ENCODE results near the gene PHOX2A.
"Not testable (repeated sequence)": the region's sequence is repeated elsewhere in the genome, so short reads cannot be mapped to it uniquely, and the experiment has no call there.

PHOX2A gene

DNA sequence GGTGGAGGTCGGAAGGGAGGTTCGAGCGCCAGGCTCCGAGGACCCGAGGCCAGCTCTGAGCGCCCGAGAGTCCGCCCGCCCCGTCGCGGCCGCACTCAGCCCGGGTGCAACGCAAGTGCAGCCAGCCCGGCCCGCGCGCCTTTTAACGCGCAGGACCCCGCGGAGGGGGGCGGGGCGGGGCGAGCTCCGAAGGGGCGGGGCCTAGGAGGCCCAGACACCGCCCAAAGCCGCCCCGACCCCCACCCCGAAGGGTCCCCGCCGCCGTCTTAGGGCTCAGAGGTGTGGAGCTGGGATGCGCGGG is at the start of gene PHOX2A:
Gene PHOX2A (minus strand): TSS at position 117 of the 301 bp plus-strand sequence. CDS start 172 bp downstream, outside the sequence.
- H3K4me3 ChIP-seq (ENCODE audit: low read length) = no peak within 1 kb of the TSS

DNA sequence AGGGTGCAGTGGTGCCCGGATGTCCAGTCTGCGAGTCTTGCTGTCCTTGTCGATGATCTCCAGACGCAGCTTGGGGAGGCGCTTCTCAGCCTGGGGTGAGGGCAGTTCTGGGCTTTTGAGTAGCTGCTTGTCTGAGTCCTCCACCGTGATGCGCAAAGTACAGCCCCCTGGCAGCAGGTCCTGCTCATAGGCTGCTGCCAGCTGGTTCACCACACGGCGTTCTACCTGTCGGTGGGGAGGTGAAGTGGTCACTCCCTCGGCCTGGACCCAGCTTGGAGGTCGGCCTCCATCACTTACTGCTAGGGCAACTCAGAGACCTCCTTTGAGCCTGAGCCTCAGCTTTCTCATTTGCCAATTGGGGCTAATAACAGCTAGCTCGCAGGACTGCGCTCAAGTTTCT is 49.4 kb upstream of the PHOX2A start:
- TF ChIP-seq ZNF274 (IDR thresholded peaks at IDR 0.05; ENCODE audit: low read depth, low read length) = no peak

More for the DNA sequence above, at the start of gene PHOX2A:
- no peak for TF ChIP-seq ZNF274 (IDR thresholded peaks at IDR 0.05; ENCODE audit: low read depth, low read length)

DNA sequence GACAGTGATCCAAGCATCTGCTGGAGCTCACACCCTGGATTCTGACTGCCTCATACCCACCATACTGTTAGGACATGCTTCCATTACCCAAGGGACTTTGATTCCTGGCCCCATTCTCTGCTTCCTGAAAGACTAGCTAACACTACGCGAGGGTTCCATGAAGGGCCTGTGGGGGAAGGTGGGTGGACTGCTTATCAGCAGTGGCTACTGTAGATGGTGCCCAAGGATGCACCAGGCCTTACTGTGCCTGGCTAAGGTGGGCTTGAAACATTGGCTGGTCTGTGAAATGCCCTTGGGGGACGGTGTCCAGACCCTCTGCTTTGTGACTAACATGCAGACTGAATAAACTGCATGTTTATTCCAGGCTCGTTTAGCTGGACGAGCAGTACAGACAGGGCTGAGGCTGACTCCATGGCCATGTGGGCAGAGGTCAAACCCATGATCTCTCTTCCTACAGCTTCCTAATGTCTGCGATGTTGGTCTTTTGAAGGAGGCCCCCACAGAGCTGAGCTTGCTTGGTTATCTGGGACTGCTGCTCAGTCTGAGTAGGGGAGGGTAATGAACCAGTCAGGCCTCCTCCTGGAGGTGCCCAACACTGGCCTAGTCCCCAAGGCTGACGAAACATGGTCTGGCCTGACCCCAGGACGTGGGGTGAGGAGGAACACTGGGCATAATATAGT is 48.3 kb upstream of the PHOX2A start:
- TF ChIP-seq ZNF274 (IDR thresholded peaks at IDR 0.05; ENCODE audit: low read depth, low read length) = no peak

More for the DNA sequence above, 49.4 kb upstream of the PHOX2A start:
- no peak overlapping the region for H3K4me3 ChIP-seq (ENCODE audit: low read length)

DNA sequence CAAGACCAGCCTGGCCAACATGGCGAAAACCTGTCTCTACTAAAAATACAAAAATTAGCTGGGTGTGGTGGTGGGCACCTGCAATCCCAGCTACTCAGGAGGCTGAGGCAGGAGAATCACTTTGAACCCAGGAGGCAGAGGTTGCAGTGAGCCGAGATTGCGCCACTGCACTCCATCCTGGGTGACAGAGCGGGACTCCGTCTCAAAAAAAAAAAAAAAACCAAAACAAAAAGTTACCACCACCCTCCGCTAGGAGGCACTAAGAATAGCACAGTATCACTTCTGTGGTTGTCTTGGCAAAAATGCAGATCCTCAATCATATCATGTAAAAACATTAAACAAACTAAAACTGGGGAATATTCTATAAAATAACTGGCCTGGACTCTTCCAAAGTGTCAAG is 46.8 kb upstream of the PHOX2A start:
- H3K4me3 ChIP-seq (ENCODE audit: low read length) = not testable (repeated sequence)

More for the DNA sequence above, 48.3 kb upstream of the PHOX2A start:
- no peak overlapping the region for H3K4me3 ChIP-seq (ENCODE audit: low read length)

DNA sequence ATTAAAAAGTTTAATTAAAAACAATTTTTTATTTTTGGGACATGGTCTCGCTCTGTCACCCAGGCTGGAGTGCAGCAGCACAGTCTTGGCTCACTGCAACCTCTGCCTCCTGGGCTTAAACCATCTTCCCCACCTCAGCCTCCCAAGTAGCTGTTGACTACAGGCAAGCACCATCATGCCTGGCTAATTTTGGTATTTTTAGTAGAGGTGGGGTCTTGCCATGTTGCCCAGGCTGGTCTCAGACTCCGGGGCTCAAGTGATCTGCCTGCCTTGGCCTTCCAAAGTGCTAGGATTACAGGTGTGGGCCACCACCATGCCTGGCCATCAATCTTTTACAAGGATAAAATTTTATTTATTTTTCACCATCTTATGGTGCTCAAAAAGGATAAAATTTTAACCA is 43.3 kb upstream of the PHOX2A start:
- no peak overlapping the region for H3K4me3 ChIP-seq (ENCODE audit: low read length)
- TF ChIP-seq ZNF274 (IDR thresholded peaks at IDR 0.05; ENCODE audit: low read depth, low read length) = no peak

DNA sequence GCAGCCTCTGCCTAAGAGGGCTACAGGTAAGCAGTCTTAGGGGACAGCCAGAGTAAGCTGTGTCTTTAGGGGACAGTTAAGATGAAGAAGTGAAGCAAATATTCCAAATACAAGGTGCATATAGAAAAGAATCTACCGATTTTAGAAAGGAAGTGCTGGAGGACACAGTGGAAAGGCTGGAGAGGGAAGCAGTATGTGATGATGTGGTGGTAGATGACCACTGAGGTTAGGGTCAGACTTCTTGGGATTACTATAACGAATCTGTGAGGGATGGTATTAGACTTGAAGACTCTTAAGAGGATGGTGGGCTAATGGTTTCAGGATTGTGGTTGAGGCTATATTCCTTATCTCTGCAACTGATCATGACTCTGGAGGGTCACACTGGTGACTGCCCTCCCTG is 40.0 kb upstream of the PHOX2A start:
- no peak overlapping the region for H3K4me3 ChIP-seq (ENCODE audit: low read length)
- TF ChIP-seq ZNF274 (IDR thresholded peaks at IDR 0.05; ENCODE audit: low read depth, low read length) = no peak

DNA sequence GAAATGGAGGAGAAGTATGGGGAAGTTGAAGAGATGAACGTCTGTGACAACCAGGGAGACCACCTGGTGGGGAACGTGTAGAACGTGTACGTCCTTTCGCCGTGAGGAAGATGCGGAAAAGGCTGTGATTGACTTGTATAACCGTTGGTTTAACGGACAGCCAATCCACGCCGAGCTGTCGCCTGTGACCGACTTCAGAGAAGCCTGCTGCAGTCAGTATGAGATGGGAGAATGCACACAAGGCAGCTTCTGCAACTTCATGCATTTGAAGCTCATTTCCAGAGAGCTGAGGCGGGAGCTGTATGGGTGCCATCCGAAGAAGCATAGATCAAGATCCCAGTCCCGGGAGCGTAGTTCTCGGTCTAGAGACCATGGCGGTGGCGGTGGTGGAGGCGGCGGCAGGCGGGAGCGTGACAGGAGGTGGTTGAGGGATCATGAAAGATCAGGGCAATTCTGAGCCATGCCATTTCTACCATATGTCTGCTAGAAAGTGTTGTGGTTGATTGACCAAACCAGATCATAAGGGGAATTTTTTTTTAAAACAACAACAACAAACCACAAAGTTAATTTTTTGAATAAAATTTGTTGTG is 36.8 kb upstream of the PHOX2A start:
- TF ChIP-seq ZNF274 (IDR thresholded peaks at IDR 0.05; ENCODE audit: low read depth, low read length) = no peak

DNA sequence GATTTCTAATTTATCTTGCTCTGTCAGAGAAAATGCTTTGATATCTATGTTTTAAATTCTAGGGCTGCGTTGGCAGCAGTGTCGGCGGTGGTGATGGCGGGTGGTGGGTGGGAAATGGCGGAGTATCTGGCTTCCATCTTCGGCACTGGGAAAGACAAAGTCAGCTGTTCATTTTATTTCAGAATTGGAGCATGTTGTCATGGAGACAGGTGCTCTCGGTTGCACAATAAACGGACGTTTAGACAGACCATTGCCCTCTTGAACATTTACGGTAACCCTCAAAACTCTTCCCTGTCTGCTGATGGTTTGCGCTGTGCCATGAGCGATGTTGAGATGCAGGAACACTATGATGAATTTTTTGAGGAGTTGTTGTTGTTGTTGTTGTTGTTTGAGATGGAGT is 36.1 kb upstream of the PHOX2A start:
- TF ChIP-seq ZNF274 (IDR thresholded peaks at IDR 0.05; ENCODE audit: low read depth, low read length) = no peak
- H3K4me3 ChIP-seq (ENCODE audit: low read length) = no peak overlapping the region

More for the DNA sequence above, 36.8 kb upstream of the PHOX2A start:
- no peak overlapping the region for H3K4me3 ChIP-seq (ENCODE audit: low read length)

DNA sequence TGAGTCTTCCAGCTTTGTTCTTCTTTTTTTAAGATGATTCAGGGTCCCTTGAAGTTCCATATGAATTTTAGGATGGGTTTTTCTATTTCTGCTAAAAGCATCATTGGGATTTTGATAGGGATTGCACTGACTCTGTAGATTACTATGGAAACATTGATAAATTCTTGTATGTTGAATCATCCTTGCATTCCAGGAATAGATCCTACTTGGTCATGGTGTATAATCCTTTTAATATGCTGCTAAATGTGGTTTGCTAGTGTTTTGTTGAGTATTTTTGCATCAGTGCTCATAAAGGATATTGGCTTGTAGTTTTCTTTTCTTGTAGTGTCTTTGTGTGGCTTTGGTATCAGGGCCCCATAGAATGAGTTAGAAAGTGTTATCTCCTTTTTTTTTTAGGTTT is 34.9 kb upstream of the PHOX2A start:
- TF ChIP-seq ZNF274 (IDR thresholded peaks at IDR 0.05; ENCODE audit: low read depth, low read length) = no peak

DNA sequence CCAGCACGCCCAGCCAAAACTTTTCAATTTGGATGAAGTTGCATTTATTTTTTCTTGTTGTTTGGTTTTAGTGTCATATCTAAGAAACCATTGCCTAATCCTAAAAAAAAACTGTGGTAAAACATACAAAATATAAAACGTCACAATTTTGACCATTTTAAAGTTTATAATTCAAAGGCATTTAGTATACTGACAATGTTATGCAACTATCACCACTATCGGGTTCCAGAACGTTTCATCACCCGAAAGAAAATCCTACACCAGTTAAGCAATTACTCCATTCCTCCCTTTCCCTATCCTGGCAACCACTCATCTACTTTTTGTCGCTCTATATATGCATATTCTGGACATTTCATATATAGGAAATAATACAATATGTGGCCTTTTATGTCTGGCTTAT is 30.5 kb upstream of the PHOX2A start:
- no peak for TF ChIP-seq ZNF274 (IDR thresholded peaks at IDR 0.05; ENCODE audit: low read depth, low read length)
- no peak overlapping the region for H3K4me3 ChIP-seq (ENCODE audit: low read length)

More for the DNA sequence above, 34.9 kb upstream of the PHOX2A start:
- no peak overlapping the region for H3K4me3 ChIP-seq (ENCODE audit: low read length)

DNA sequence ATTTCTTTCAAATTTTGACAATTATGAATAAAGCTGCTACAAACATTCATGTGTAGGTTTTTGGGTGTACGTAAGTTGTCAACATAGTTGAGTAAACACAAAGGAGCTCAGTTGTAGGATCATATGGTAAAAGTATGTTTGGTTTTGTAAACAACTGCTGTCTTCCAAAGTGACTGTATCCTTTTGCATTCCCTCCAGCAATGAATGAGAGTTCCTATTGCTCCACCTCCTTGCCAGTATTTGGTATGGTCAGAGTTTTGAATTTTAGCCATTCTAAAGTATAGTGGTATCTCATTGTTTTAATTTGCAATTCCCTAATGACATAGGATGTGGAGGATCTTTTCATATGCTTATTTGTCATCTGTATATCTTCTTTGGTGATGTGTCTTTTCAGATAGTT is 28.0 kb upstream of the PHOX2A start:
- TF ChIP-seq ZNF274 (IDR thresholded peaks at IDR 0.05; ENCODE audit: low read depth, low read length) = no peak
- no peak overlapping the region for H3K4me3 ChIP-seq (ENCODE audit: low read length)

DNA sequence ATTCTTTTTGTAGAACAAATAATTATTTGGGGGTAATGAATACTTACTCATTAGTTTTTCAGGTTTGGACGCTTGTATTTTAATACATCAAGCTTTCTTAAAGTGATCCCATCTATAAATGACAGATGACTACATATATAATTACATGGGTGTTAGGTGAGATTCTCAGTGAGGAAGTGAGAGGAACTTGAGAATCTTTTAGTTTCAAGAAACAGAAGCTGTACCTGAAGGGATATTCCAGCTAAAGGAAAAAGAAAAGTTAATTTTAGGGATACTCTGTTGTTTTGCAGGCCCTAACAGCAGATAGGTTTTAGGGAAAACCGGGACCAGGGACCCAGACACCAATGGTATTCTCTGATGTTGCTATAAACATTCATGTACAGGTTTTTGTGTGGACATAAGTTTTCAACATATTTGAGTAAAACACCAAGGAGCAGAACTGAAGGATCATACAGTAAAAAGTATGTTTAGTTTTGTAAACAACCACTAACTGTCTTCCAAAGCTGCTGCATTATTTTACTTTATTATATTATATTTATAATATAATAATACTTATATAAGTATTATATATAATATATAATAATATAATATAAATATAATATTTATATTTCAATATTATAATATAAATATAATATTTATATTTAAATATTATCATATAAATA is 24.1 kb upstream of the PHOX2A start:
- TF ChIP-seq ZNF274 (IDR thresholded peaks at IDR 0.05; ENCODE audit: low read depth, low read length) = no peak
- no peak overlapping the region for H3K4me3 ChIP-seq (ENCODE audit: low read length)

DNA sequence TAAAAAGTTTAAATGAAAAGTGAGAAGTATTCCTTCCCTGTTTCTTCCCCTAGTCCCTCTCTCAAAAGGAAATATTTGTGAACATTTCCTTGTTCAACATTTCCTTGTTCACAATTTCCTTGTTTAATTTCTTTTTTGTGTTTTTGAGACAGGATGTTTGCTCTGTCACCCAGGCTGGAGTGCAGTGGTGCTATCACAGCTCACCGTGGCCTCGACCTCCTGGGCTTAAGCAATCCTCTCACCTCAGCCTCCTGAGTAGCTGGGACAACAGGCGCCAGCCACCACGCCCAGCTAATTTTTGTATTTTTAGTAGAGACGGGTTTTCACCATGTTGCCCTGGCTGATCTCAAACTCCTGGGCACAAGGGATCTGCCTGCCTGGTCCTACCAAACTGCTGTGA is 23.0 kb upstream of the PHOX2A start:
- not testable (repeated sequence) for H3K4me3 ChIP-seq (ENCODE audit: low read length)

DNA sequence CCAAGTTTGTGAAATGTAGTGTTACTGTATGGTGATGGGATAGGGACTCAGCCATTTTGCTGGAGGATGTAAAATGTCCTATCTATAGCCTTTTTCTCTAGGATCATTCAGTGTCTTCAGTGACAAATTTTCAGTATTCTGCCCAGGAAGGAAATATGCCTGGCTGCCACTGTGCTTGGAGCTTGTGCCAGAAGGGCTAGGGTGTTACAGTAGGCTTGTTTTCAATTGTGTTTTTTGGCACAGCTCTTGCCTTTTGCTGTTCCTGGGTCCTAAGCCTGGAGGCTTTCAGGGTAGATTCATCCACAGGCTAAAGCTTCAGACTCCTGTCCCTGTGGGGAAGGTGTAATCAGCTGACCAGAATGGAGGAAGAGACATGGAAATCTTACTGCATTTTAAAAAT is 22.0 kb upstream of the PHOX2A start:
- no peak overlapping the region for H3K4me3 ChIP-seq (ENCODE audit: low read length)
- no peak for TF ChIP-seq ZNF274 (IDR thresholded peaks at IDR 0.05; ENCODE audit: low read depth, low read length)

DNA sequence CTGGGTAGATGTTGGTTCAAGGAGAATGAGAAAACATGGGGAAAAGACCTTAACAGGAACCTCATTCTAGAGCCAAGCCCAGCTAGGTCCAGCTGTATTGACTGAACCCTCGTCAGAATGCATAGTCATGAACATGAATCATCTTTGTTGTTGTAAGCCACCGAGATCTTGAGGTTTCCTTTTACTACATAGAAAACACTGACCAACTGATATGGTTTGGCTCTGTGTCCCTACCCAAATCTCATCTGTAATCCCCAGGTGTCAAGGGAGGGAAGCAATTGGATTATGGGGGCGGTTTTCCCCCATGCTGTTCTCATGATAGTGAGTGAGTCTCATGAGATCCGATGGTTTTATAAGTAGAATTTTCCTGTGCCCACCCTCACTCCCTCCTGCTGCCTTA is 19.4 kb upstream of the PHOX2A start:
- TF ChIP-seq ZNF274 (IDR thresholded peaks at IDR 0.05; ENCODE audit: low read depth, low read length) = no peak
- no peak overlapping the region for H3K4me3 ChIP-seq (ENCODE audit: low read length)

All from GM08714 (cell line).